HG02943 (cell line): ENCODE results near the gene GNG11.

ENCODE experiments used
- ATAC-seq: cut with Tn5 transposase; IDR thresholded peaks from one replicate; pipeline ENCODE4 v1.9.1; 2021; ENCODE audit warnings: mild to moderate bottlenecking, low read depth, moderate library complexity; ENCODE audit not compliant: unreplicated experiment

Gene GNG11

GRCh38 chr7:93943816-93944540, 22.4 kb downstream of the GNG11 start:
- ATAC-seq = no peak

GRCh38 chr7:93944673-93945072, 23.1 kb downstream of the GNG11 start:
- ATAC-seq = no peak

GRCh38 chr7:93945083-93945482, 23.5 kb downstream of the GNG11 start:
- no peak for ATAC-seq

GRCh38 chr7:93945756-93946535, 24.4 kb downstream of the GNG11 start:
- ATAC-seq = no peak

- ATAC-seq = no peak
These were observed 26.6 kb downstream of the GNG11 start for GRCh38 chr7:93948106-93948505.

- no peak for ATAC-seq
These were observed 27.3 kb downstream of the GNG11 start for GRCh38 chr7:93948873-93949272.

GRCh38 chr7:93949423-93949822, 27.9 kb downstream of the GNG11 start:
- ATAC-seq = no peak

GRCh38 chr7:93955304-93955703, 33.8 kb downstream of the GNG11 start:
- no peak for ATAC-seq

- no peak for ATAC-seq
These were observed 36.2 kb downstream of the GNG11 start for GRCh38 chr7:93957767-93958166.

GRCh38 chr7:93958216-93958615, 36.7 kb downstream of the GNG11 start:
- no peak for ATAC-seq

GRCh38 chr7:93958651-93959050, 37.1 kb downstream of the GNG11 start:
- ATAC-seq = no peak

GRCh38 chr7:93960986-93961385, 39.5 kb downstream of the GNG11 start:
- ATAC-seq = no peak

- no peak for ATAC-seq
These were observed 42.7 kb downstream of the GNG11 start for GRCh38 chr7:93964262-93964661.

- ATAC-seq = no peak
These were observed 43.3 kb downstream of the GNG11 start for GRCh38 chr7:93964813-93965212.

- ATAC-seq = no peak
These were observed 47.5 kb downstream of the GNG11 start for GRCh38 chr7:93968911-93969620.

- no peak for ATAC-seq
These were observed 50.6 kb downstream of the GNG11 start for GRCh38 chr7:93972029-93972725.

GRCh38 chr7:93973134-93973533, 51.6 kb downstream of the GNG11 start:
- ATAC-seq = no peak

- ATAC-seq = no peak
These were observed 55.8 kb downstream of the GNG11 start for GRCh38 chr7:93977211-93977950.
